ENCODE measurements around the gene TMEM209.

Gene TMEM209

DNA sequence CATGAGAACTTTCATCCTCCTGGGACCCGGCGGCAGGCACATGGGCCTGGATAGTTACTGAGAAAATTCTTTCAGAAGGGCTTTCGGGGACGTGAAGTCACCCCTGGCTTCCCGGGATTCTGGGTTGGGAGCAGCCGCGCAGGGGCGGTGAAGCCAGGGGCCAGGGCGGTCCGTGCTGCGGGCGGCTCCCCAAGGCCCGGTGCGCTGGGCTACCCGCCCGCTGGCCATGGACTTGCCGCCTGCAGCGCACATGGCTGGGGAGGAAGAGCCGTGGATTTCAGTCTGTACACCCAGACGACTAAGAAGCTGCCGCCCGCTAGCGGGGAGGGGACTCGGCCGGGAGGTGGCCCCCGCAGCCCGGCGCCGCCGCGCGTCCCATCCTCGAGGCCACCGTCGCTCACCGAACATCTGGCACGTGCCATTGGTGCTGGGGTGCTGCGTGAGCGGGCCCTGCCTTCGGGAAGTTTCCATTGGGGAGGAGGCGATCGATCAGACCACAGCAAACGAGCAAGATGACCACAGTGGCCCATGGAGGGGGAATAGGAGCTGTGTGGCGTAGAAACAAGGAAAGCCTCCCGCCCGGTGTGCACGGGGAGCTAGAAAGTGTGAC is 64.5 kb downstream of the TMEM209 start:
- H3K27ac ChIP-seq (ENCODE audit: low read depth, low read length, poor library complexity, severe bottlenecking): no peak overlapping the region
- H3K4me1 ChIP-seq (ENCODE audit: insufficient read depth, low read length, severe bottlenecking): peaks cover 13% of the 10 kb centered on the region
- TF ChIP-seq, protein P1, sequence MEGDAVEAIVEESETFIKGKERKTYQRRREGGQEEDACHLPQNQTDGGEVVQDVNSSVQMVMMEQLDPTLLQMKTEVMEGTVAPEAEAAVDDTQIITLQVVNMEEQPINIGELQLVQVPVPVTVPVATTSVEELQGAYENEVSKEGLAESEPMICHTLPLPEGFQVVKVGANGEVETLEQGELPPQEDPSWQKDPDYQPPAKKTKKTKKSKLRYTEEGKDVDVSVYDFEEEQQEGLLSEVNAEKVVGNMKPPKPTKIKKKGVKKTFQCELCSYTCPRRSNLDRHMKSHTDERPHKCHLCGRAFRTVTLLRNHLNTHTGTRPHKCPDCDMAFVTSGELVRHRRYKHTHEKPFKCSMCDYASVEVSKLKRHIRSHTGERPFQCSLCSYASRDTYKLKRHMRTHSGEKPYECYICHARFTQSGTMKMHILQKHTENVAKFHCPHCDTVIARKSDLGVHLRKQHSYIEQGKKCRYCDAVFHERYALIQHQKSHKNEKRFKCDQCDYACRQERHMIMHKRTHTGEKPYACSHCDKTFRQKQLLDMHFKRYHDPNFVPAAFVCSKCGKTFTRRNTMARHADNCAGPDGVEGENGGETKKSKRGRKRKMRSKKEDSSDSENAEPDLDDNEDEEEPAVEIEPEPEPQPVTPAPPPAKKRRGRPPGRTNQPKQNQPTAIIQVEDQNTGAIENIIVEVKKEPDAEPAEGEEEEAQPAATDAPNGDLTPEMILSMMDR (IDR thresholded peaks at IDR 0.05; ENCODE audit: low read length): no peak
- no peak for TF ChIP-seq EZH2 (IDR thresholded peaks at IDR 0.05; ENCODE audit: borderline replicate concordance, low read length)
- H3K36me3 ChIP-seq (ENCODE audit: insufficient read depth, low read length): peaks cover 27% of the 10 kb centered on the region
- H3K27me3 ChIP-seq (ENCODE audit: insufficient read depth, low read length): no peaks in the 10 kb centered on the region
- no peaks in the 10 kb centered on the region for H3K9me2 ChIP-seq (ENCODE audit: low read depth, low read length)
- H3K9ac ChIP-seq (ENCODE audit: low read length): no peak overlapping the region; the same call in 1 of the 2 replicates
- H3K4me2 ChIP-seq (ENCODE audit: low read length): peak overlapping the region; percentile 53; the same call in 1 of the 2 replicates
- H3K79me2 ChIP-seq (ENCODE audit: insufficient read depth, low read length): no peaks in the 10 kb centered on the region
- no peaks in the 10 kb centered on the region for H4K20me1 ChIP-seq (ENCODE audit: insufficient read depth, low read length)
- peak overlapping the region; percentile 44 for H3K4me3 ChIP-seq (ENCODE audit: low read depth, low read length, poor library complexity, severe bottlenecking)
- H3K9me3 ChIP-seq (ENCODE audit: low read length): no peaks in the 10 kb centered on the region
- H3F3A ChIP-seq (ENCODE audit: insufficient read depth, low read length): no peaks in the 10 kb centered on the region
- H2AFZ ChIP-seq (ENCODE audit: low read length): no peak overlapping the region

DNA sequence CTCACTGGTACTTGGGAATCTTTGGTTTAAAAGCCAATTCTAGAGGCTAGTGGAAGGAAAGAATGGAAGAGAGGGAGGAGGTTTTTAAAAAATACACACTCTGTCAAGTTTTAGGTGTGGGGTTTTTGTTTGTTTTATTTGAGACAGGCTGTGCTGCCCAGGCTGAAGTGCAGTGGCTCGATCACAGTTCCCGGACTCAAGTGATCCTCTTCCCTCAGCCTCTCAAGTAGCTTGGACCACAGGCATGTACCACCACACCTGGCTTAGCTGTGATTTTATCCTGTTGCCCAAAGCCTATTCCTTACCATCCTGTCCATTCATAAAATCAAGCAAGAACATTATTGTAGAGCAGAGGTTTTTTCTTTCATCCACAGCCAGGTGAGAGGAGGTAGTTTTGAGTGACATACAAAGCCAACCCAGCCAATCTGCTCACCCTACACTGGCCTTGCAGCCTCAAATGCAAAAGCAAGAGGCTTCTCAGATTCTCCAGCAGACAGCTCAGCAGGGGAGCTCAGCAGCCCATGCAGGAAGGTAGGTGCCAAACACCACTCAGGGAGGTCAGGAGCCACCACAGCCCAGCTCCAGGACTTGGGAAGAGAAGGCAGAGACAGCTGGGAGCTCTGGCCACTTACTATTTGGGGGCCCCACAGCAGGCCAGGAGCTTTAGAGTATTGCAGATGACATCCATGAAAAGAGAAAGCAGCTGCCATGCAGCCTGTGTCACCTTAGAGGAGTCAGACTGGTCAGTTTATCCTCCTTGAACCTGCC is 65.8 kb downstream of the TMEM209 start:
- Histone ChIP-seq H3K4me2 (ENCODE audit: low read length) (no peak overlapping the region), H3K9ac (ENCODE audit: low read length) (no peak overlapping the region)

GRCh38 chr7:130137207-130137606 is 68.0 kb downstream of the TMEM209 start:
- Histone ChIP-seq H3K27me3 (ENCODE audit: insufficient read depth, low read length) (no peaks in the 10 kb centered on the region), H3K9ac (ENCODE audit: low read length) (no peak overlapping the region), H3F3A (ENCODE audit: insufficient read depth, low read length) (no peaks in the 10 kb centered on the region), H3K79me2 (ENCODE audit: insufficient read depth, low read length) (no peaks in the 10 kb centered on the region), H3K4me1 (ENCODE audit: insufficient read depth, low read length, severe bottlenecking) (peaks cover 13% of the 10 kb centered on the region), H4K20me1 (ENCODE audit: insufficient read depth, low read length) (no peaks in the 10 kb centered on the region), H3K27ac (ENCODE audit: low read depth, low read length, poor library complexity, severe bottlenecking) (no peak overlapping the region), H3K36me3 (ENCODE audit: insufficient read depth, low read length) (peaks cover 54% of the 10 kb centered on the region), H3K4me2 (ENCODE audit: low read length) (no peak overlapping the region), H3K9me3 (ENCODE audit: low read length) (no peaks in the 10 kb centered on the region), H3K9me2 (ENCODE audit: low read depth, low read length) (no peaks in the 10 kb centered on the region), H3K4me3 (ENCODE audit: low read depth, low read length, poor library complexity, severe bottlenecking) (no peak overlapping the region), H2AFZ (ENCODE audit: low read length) (no peak overlapping the region)
- no peak for TF ChIP-seq EZH2 (IDR thresholded peaks at IDR 0.05; ENCODE audit: borderline replicate concordance, low read length)
- TF ChIP-seq, protein P1 (IDR thresholded peaks at IDR 0.05; ENCODE audit: low read length): no peak

More for the DNA sequence above, 65.8 kb downstream of the TMEM209 start:
- TF ChIP-seq, protein P1 (IDR thresholded peaks at IDR 0.05; ENCODE audit: low read length): no peak
- TF ChIP-seq EZH2 (IDR thresholded peaks at IDR 0.05; ENCODE audit: borderline replicate concordance, low read length): no peak
- H2AFZ ChIP-seq (ENCODE audit: low read length): no peak overlapping the region
- no peaks in the 10 kb centered on the region for H3K9me3 ChIP-seq (ENCODE audit: low read length)
- H4K20me1 ChIP-seq (ENCODE audit: insufficient read depth, low read length): no peaks in the 10 kb centered on the region
- H3K27ac ChIP-seq (ENCODE audit: low read depth, low read length, poor library complexity, severe bottlenecking): no peak overlapping the region
- no peak overlapping the region for H3K4me3 ChIP-seq (ENCODE audit: low read depth, low read length, poor library complexity, severe bottlenecking)
- peaks cover 13% of the 10 kb centered on the region for H3K4me1 ChIP-seq (ENCODE audit: insufficient read depth, low read length, severe bottlenecking)
- no peaks in the 10 kb centered on the region for H3K27me3 ChIP-seq (ENCODE audit: insufficient read depth, low read length)
- peaks cover 34% of the 10 kb centered on the region for H3K36me3 ChIP-seq (ENCODE audit: insufficient read depth, low read length)
- H3F3A ChIP-seq (ENCODE audit: insufficient read depth, low read length): no peaks in the 10 kb centered on the region
- H3K9me2 ChIP-seq (ENCODE audit: low read depth, low read length): no peaks in the 10 kb centered on the region
- H3K79me2 ChIP-seq (ENCODE audit: insufficient read depth, low read length): no peaks in the 10 kb centered on the region
